KMS-11 (cell line): Measurements from ENCODE around the gene PDE5A.

Experiments used
- H2AFZ ChIP-seq: fragments of 200-600 bp; sonication (generic); 2 replicates; pipeline ENCODE4 v1.6.1; 2016; ENCODE audit warnings: antibody characterized with exemption, mixed run types, low read depth
- H3K27ac ChIP-seq: fragments of 200-600 bp; sonication (generic); 2 replicates; pipeline ENCODE4 v1.6.1; 2016; ENCODE audit warnings: mild to moderate bottlenecking, mixed run types
- H3K27me3 ChIP-seq: fragments of 200-600 bp; sonication (generic); 2 replicates; pipeline ENCODE4 v1.6.1; 2017; ENCODE audit warnings: mild to moderate bottlenecking, low read depth, mixed run types, moderate library complexity; ENCODE audit not compliant: insufficient read depth
- H3K36me3 ChIP-seq: fragments of 200-600 bp; sonication (generic); 2 replicates; pipeline ENCODE4 v1.6.1; 2017; ENCODE audit warnings: mild to moderate bottlenecking, mixed run types; ENCODE audit not compliant: insufficient read depth
- H3K4me1 ChIP-seq: fragments of 200-600 bp; sonication (generic); 2 replicates; pipeline ENCODE4 v1.6.1; 2016; ENCODE audit warnings: mild to moderate bottlenecking, low read depth, mixed run types; ENCODE audit not compliant: poor library complexity, severe bottlenecking
- H3K4me2 ChIP-seq: fragments of 200-600 bp; sonication (generic); 2 replicates; pipeline ENCODE4 v1.7.0; 2016; ENCODE audit warnings: mild to moderate bottlenecking, mixed run types
- H3K4me3 ChIP-seq: fragments of 200-600 bp; sonication (generic); IDR thresholded peaks from 2 replicates; pipeline ENCODE4 v1.6.1; 2017; ENCODE audit warnings: low read depth, low read length, mixed read lengths; ENCODE audit not compliant: insufficient read depth
- H3K79me2 ChIP-seq: fragments of 200-600 bp; sonication (generic); 2 replicates; pipeline ENCODE4 v1.6.1; 2016; ENCODE audit warnings: low read depth, mixed run types; ENCODE audit not compliant: insufficient read depth
- H3K9ac ChIP-seq: fragments of 200-600 bp; sonication (generic); 2 replicates; pipeline ENCODE4 v1.6.1; 2016; ENCODE audit warnings: mild to moderate bottlenecking, mixed run types
- H4K20me1 ChIP-seq: fragments of 200-600 bp; sonication (generic); 2 replicates; pipeline ENCODE4 v1.6.1; 2016; ENCODE audit warnings: mild to moderate bottlenecking, mixed run types; ENCODE audit not compliant: insufficient read depth
- CTCF ChIP-seq: fragments of 200-600 bp; sonication (generic); conservative IDR thresholded peaks from 2 replicates; pipeline ENCODE4 v1.6.1; 2017; ENCODE audit warnings: low read depth, mild to moderate bottlenecking, antibody characterized with exemption, low read length, moderate library complexity, mixed read lengths

PDE5A gene

GRCh38 chr4:119501740-119502139 lies 126.9 kb downstream of the PDE5A start:
- H3K4me3 ChIP-seq = no peak overlapping the region
- H2AFZ ChIP-seq = no peak overlapping the region
- no peak for TF ChIP-seq CTCF
- H3K36me3 ChIP-seq = no peaks in the 10 kb centered on the region
- no peaks in the 10 kb centered on the region for H3K79me2 ChIP-seq
- H4K20me1 ChIP-seq = no peaks in the 10 kb centered on the region
- H3K4me2 ChIP-seq = no peak overlapping the region
- no peak overlapping the region for H3K27ac ChIP-seq
- H3K27me3 ChIP-seq = no peaks in the 10 kb centered on the region
- H3K9ac ChIP-seq = no peak overlapping the region
- H3K4me1 ChIP-seq = no peaks in the 10 kb centered on the region

- no peaks in the 10 kb centered on the region for H3K27me3 ChIP-seq
Observed at GRCh38 chr4:119498527-119498926, 130.1 kb downstream of the PDE5A start.

GRCh38 chr4:119493886-119494285 lies 134.7 kb downstream of the PDE5A start:
- Histone ChIP-seq H3K4me2 (no peak overlapping the region), H3K27me3 (no peaks in the 10 kb centered on the region), H3K79me2 (no peaks in the 10 kb centered on the region), H3K27ac (no peak overlapping the region), H4K20me1 (no peaks in the 10 kb centered on the region), H2AFZ (no peak overlapping the region), H3K9ac (no peak overlapping the region), H3K4me1 (no peaks in the 10 kb centered on the region), H3K36me3 (no peaks in the 10 kb centered on the region; the same call in 1 of the 2 replicates), H3K4me3 (no peak overlapping the region)
- no peak for TF ChIP-seq CTCF

More at GRCh38 chr4:119498527-119498926, 130.1 kb downstream of the PDE5A start:
- Histone ChIP-seq H2AFZ (no peak overlapping the region), H3K9ac (no peak overlapping the region), H4K20me1 (no peaks in the 10 kb centered on the region), H3K79me2 (no peaks in the 10 kb centered on the region), H3K36me3 (no peaks in the 10 kb centered on the region), H3K4me2 (no peak overlapping the region), H3K4me3 (no peak overlapping the region), H3K27ac (no peak overlapping the region), H3K4me1 (no peaks in the 10 kb centered on the region)
- TF ChIP-seq CTCF = no peak

GRCh38 chr4:119493419-119493818 lies 135.2 kb downstream of the PDE5A start:
- no peaks in the 10 kb centered on the region; the same call in 1 of the 2 replicates for H3K36me3 ChIP-seq
- H3K4me2 ChIP-seq = no peak overlapping the region

More at GRCh38 chr4:119493419-119493818, 135.2 kb downstream of the PDE5A start:
- Histone ChIP-seq H4K20me1 (no peaks in the 10 kb centered on the region), H3K79me2 (no peaks in the 10 kb centered on the region), H3K27me3 (no peaks in the 10 kb centered on the region), H2AFZ (no peak overlapping the region), H3K9ac (no peak overlapping the region), H3K4me3 (no peak overlapping the region), H3K27ac (no peak overlapping the region), H3K4me1 (no peaks in the 10 kb centered on the region)
- no peak; the same call in 1 of the 2 replicates for TF ChIP-seq CTCF
